Breast epithelium (tissue), 4 donors: ENCODE measurements around the gene CCM2L. TPM values are rescaled to one million over a fixed set of nuclear protein-coding genes. Genes with fewer than 3 reads are reported as not detected.

Source experiments
- DNase-seq, 2 donors: peaks; one replicate each; pipeline ENCODE4 v3.0.0-alpha.2; 2019; ENCODE audit warnings: low spot score in 2 of 2
- H3K27ac ChIP-seq, 2 donors: fragments of 200-600 bp; sonication (generic) in 1 of 2; one replicate each; pipeline ENCODE4 v1.5.1; 2016 to 2019; ENCODE audit warnings: mild to moderate bottlenecking in 1 of 2
- H3K27me3 ChIP-seq, 2 donors: fragments of 200-600 bp; sonication (generic) in 1 of 2; one replicate each; pipeline versions ENCODE4 v1.5.1 to v1.6.0; 2017 to 2019; ENCODE audit warnings: control low read depth in 1 of 2, mild to moderate bottlenecking in 1 of 2
- H3K36me3 ChIP-seq: fragments of 200-600 bp; one replicate; pipeline ENCODE4 v1.5.1; 2019
- H3K4me1 ChIP-seq, 2 donors: fragments of 200-600 bp; sonication (generic); one replicate each; pipeline ENCODE4 v1.5.1; 2016 to 2019; ENCODE audit warnings: control low read depth in 1 of 2
- H3K4me3 ChIP-seq, 3 donors: fragments of 200-600 bp; sonication (generic); 1 replicate in 2 of 3; 2 replicates in 1 of 3; pipeline ENCODE4 v1.5.1; 2016 to 2019; ENCODE audit warnings: mild to moderate bottlenecking in 3 of 3, moderate library complexity in 2 of 3
- H3K9me3 ChIP-seq, 2 donors: fragments of 200-600 bp; sonication (generic) in 1 of 2; one replicate each; pipeline ENCODE4 v1.5.1; 2016 to 2019; ENCODE audit warnings: control low read depth in 1 of 2
- POLR2A ChIP-seq: fragments of 450-650 bp; IDR thresholded peaks from one replicate; pipeline ENCODE4 v1.6.1; 2016; ENCODE audit warnings: antibody characterized with exemption, mild to moderate bottlenecking, moderate library complexity
- POLR2AphosphoS5 ChIP-seq, 3 donors: sonication (generic); formaldehyde crosslinking; IDR thresholded peaks; one replicate each; pipeline ENCODE4 v1.6.1; 2017; ENCODE audit warnings: antibody characterized with exemption in 3 of 3
- intact Hi-C: fragments of 100-400 bp; cut with DNase I; formaldehyde crosslinking; loops from one replicate; pipeline ENCODE4 v1.15.1; 2023; ENCODE audit warnings: low total_unique reads
- total RNA-seq, 3 donors: library from RNA; depleted of rRNA; stranded (reverse); fragments of >200 nt; gene quantifications; one replicate each; pipeline ENCODE4 v1.1.0, GENCODE V29; 2016
- TF ChIP-seq, protein P1 (sequence below), 3 donors: fragments of 450-650 bp; IDR thresholded peaks; one replicate each; pipeline ENCODE4 v1.5.1; 2016 to 2017; ENCODE audit warnings: antibody characterized with exemption in 3 of 3, mild to moderate bottlenecking in 3 of 3, moderate library complexity in 3 of 3

CCM2L gene
- total RNA-seq, 3 donors from 2014 or later: 2.8 to 9.2 (median 4.6) TPM

DNA sequence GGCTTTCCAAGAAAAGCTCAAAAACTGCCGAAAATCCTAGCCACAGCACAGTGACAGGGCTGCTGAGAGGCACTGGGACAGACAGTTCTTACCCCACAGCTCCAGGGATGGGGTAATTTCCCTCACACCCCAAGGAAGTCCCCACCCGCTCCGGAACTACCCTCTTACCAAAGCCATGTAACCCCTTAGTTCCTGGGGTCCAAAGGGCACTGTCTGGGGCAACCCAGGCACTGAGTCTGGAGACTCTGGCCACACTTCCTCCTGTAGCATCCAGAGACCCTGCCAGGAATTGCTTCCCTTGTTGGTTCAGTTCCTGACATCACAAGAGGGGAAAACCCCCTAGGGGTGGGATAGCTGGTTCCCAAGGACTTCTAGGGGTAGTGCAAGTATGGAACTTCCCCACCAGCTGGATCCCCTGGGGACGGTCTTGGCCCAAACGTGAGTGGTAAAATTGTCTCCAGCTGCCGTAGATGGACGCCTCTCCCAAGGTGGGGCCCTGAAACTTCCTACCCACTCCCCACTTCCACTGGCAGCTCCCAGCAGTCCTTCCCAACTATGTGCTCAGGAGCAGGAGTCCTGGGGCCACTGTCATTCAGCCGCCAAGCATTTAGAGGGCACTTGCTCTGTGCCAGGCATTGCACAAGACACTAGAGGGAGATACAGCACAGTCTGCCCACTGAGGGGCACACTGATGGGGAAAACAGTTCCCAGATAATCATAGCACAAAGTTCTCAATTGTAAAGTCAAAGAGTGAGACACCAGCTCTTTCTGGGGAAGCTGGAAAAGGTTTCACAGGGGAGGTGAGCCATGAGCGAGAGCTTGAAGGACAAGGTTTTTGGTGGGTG lies 24.6 kb downstream of the CCM2L start:
- intact Hi-C loops: no loop called here

DNA sequence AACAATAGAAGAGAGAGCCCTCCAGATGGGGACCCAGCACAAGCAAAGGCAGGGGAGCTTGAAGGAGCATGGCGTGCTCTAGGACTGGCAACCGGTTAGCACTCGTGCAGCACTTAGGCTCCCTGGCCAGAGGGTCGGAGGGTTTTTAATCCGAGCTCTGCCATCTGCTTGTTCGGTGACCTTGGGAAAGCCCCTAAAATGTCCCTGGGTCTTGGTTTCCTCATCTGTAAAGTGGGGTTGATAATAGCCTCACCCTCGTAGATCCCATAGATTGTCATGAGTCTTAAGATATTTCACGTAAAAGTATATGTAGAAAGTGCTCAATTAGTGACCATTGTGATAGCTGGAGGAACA lies 25.2 kb downstream of the CCM2L start:
- H3K9me3 ChIP-seq: no peaks in the 10 kb centered on the region
- peaks cover 0 to 48% of the 10 kb centered on the region in 2 donors for H3K27me3 ChIP-seq
- TF ChIP-seq POLR2A: no peak
- TF ChIP-seq POLR2AphosphoS5 (IDR thresholded peaks at IDR 0.05): no peak
- TF ChIP-seq, protein P1, sequence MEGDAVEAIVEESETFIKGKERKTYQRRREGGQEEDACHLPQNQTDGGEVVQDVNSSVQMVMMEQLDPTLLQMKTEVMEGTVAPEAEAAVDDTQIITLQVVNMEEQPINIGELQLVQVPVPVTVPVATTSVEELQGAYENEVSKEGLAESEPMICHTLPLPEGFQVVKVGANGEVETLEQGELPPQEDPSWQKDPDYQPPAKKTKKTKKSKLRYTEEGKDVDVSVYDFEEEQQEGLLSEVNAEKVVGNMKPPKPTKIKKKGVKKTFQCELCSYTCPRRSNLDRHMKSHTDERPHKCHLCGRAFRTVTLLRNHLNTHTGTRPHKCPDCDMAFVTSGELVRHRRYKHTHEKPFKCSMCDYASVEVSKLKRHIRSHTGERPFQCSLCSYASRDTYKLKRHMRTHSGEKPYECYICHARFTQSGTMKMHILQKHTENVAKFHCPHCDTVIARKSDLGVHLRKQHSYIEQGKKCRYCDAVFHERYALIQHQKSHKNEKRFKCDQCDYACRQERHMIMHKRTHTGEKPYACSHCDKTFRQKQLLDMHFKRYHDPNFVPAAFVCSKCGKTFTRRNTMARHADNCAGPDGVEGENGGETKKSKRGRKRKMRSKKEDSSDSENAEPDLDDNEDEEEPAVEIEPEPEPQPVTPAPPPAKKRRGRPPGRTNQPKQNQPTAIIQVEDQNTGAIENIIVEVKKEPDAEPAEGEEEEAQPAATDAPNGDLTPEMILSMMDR (IDR thresholded peaks at IDR 0.05): no peak
- no peak for DNase-seq
- H3K4me3 ChIP-seq: no peak overlapping the region
- intact Hi-C loops: no loop called here
- H3K36me3 ChIP-seq: no peaks in the 10 kb centered on the region
- no peaks in the 10 kb centered on the region for H3K4me1 ChIP-seq
- no peak overlapping the region for H3K27ac ChIP-seq

More for the DNA sequence above, 24.6 kb downstream of the CCM2L start:
- peaks cover 0 to 48% of the 10 kb centered on the region in 2 donors for H3K27me3 ChIP-seq
- H3K4me3 ChIP-seq: no peak overlapping the region
- H3K4me1 ChIP-seq: no peaks in the 10 kb centered on the region
- no peaks in the 10 kb centered on the region for H3K9me3 ChIP-seq
- no peaks in the 10 kb centered on the region for H3K36me3 ChIP-seq
- TF ChIP-seq, protein P1 (IDR thresholded peaks at IDR 0.05): no peak
- no peak for TF ChIP-seq POLR2AphosphoS5 (IDR thresholded peaks at IDR 0.05)
- no peak for TF ChIP-seq POLR2A
- no peak overlapping the region for H3K27ac ChIP-seq
- no peak for DNase-seq

DNA sequence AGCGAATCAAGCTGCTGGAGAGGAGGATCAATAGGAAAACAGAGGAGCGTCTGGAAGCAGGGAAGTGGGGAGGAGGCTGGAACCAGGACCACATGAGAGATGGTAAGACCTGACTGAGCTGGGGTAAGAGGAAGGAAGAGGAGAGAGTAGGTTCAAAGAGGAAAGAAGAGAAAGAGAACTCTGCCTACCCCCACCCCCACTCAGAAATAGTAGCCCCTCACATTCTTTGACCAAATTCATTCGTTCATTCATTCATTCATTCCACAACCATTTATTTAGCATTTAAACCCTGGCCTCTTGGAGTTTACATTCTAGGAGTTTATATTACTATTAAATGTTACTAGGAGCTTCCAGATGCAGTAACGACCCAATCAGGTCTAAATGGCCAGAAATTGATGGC lies 26.0 kb downstream of the CCM2L start:
- H3K27ac ChIP-seq: no peak overlapping the region
- no peak overlapping the region for H3K4me3 ChIP-seq
- no peaks in the 10 kb centered on the region for H3K4me1 ChIP-seq
- H3K27me3 ChIP-seq: peaks cover 0 to 48% of the 10 kb centered on the region in 2 donors
- no peak for DNase-seq
- no peaks in the 10 kb centered on the region for H3K36me3 ChIP-seq
- H3K9me3 ChIP-seq: no peaks in the 10 kb centered on the region
- TF ChIP-seq, protein P1 (IDR thresholded peaks at IDR 0.05): no peak
- TF ChIP-seq POLR2AphosphoS5 (IDR thresholded peaks at IDR 0.05): no peak
- no peak for TF ChIP-seq POLR2A
- intact Hi-C loops: no loop called here

DNA sequence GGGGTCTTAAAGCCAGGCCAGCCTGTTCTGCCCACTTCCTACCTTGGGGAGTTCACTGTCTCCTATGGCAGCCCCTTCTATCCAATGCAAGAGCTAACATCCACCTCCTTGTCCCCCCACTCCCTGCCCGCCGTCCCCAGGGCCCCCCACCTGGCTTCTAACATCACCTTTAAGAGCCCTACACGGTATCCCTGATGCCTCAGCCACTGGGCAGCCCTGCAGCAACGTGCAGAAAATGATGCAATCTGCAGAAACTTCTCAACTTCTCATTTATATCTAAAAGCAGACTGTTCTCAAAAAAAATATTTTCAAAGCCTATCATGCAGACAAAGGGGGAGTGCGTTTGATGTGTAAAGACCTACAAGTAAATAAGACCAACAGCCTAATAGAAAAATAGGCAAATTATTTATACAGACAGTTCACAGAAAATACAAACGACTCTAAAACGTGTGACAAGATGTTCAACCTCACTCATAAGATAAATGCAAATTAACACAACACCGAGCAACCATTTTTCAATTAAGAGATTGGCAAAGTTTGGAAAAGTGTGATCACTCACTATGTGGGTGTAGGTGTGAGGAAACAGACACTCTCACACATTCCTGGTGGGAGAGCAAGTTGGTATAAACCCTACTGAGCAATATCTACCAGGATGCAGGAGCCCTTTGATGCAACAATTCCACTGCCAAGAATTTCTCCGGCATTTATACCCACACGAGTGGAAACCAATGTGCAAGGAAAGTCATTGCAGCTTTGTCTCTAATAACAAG lies 26.7 kb downstream of the CCM2L start:
- intact Hi-C loops: no loop called here
- H3K4me3 ChIP-seq: no peak overlapping the region

More for the DNA sequence above, 26.7 kb downstream of the CCM2L start:
- no peak for DNase-seq
- Histone ChIP-seq H3K27ac (no peak overlapping the region), H3K4me1 (no peaks in the 10 kb centered on the region), H3K27me3 (peaks cover 0 to 46% of the 10 kb centered on the region in 2 donors), H3K36me3 (no peaks in the 10 kb centered on the region), H3K9me3 (no peaks in the 10 kb centered on the region)
- TF ChIP-seq POLR2AphosphoS5 (IDR thresholded peaks at IDR 0.05): no peak
- TF ChIP-seq, protein P1 (IDR thresholded peaks at IDR 0.05): no peak
- no peak for TF ChIP-seq POLR2A
